Measurements from ENCODE around the gene ARG2. TPM values are rescaled to one million over a fixed set of nuclear protein-coding genes. Genes with fewer than 3 reads are reported as not detected.
A peak's percentile ranks its signal among the peaks of the same experiment; 100 is the strongest.

The ARG2 gene
- total RNA-seq, 1 experiment from 2014 or later = 8.6 TPM

DNA sequence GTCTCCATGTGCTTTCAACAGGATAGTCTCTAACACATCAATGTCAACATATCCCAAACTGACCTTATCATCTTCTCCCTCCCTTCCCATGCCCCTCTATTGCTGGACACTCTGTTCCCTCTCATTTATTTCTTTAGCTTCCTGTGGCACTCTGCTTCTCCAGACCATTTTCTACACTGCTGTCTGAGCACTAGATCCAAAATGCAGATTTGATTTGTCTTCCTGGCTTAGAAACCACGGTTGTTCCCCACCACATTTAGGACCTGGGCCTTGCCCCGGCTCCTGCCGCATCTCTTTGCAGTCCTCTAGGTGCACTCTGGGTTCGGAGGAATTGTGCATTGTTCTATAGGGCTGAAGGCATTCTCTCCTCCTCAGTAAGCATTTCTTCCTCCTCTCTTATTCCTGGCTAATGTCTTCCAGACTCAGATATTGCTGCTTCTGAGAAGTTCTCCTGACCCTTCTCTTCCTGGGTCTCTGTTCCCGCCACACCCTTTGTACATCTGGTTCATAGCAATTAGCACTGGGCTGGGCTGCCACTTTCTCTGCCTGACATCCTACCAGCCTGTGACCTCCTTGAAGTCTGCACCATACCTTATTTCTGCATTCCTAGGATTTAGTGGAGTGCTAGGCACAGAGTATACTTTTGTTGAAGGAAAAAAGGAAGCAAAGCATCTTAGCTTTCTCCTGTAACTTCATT is 13.9 kb downstream of the ARG2 start:
- no peaks in the 10 kb centered on the region for H3K36me3 ChIP-seq (ENCODE audit: low read depth)
- no peak overlapping the region for H3K4me3 ChIP-seq
- H3K27ac ChIP-seq = no peak overlapping the region
- intact Hi-C loops (cut with micrococcal nuclease; ENCODE audit: unreplicated experiment) = no loop called here
- no peak overlapping the region for H2AFZ ChIP-seq
- H3F3A ChIP-seq (ENCODE audit: insufficient read depth, low read depth) = peaks cover 10% of the 10 kb centered on the region; the same call in 1 of the 2 replicates
- CTCF ChIA-PET = no interaction called here
- no peaks in the 10 kb centered on the region for H3K9me3 ChIP-seq (ENCODE audit: insufficient read depth, low read depth)
- DNase-seq = no peak
- no peaks in the 10 kb centered on the region for H3K9me2 ChIP-seq (ENCODE audit: insufficient read depth)
- no peaks in the 10 kb centered on the region for H4K20me1 ChIP-seq (ENCODE audit: insufficient read depth)
- H3K4me1 ChIP-seq (replicated peaks; ENCODE audit: insufficient read depth) = peaks cover 13% of the 10 kb centered on the region
- no peaks in the 10 kb centered on the region for H3K79me2 ChIP-seq (ENCODE audit: low read depth)
- TF ChIP-seq, protein P1, sequence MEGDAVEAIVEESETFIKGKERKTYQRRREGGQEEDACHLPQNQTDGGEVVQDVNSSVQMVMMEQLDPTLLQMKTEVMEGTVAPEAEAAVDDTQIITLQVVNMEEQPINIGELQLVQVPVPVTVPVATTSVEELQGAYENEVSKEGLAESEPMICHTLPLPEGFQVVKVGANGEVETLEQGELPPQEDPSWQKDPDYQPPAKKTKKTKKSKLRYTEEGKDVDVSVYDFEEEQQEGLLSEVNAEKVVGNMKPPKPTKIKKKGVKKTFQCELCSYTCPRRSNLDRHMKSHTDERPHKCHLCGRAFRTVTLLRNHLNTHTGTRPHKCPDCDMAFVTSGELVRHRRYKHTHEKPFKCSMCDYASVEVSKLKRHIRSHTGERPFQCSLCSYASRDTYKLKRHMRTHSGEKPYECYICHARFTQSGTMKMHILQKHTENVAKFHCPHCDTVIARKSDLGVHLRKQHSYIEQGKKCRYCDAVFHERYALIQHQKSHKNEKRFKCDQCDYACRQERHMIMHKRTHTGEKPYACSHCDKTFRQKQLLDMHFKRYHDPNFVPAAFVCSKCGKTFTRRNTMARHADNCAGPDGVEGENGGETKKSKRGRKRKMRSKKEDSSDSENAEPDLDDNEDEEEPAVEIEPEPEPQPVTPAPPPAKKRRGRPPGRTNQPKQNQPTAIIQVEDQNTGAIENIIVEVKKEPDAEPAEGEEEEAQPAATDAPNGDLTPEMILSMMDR (conservative IDR thresholded peaks at IDR 0.05) = no peak
- no peak for TF ChIP-seq EZH2 (IDR thresholded peaks at IDR 0.05; ENCODE audit: low read depth)
- no TSS peak for BruUV-seq (replicated peaks)
- no peak overlapping the region for H3K4me2 ChIP-seq
- POLR2A ChIA-PET (ENCODE audit: unreplicated experiment) = no interaction called here
- H3K27me3 ChIP-seq (ENCODE audit: insufficient read depth, low read depth) = no peaks in the 10 kb centered on the region

DNA sequence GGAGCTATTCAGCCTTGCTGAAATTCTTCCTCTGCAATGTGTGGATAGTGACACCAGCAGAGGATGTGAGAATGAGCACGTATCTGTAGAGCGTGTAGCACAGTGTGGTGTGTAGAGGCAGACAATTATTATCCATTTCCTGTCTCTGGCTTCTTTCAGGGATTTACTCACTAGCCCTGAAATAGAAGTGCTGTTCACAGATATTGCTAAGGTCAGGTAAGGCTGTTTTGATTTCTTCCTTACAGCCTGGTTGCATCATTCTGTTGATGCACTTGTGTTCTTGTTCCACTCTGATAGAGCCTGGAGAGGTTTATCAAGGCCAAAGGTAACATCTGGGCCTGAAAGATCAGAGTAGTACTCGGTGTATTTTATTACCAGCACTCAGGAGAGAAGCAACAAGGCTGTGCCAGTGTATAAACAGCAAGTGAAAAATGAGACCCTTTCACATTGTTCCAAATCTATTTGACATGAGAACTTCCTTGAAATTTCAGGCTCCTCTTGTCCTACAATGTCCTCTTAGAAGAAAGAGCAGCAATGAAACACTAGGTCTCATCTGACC is 16.7 kb downstream of the ARG2 start:
- Histone ChIP-seq H3K9me3 (ENCODE audit: insufficient read depth, low read depth) (no peaks in the 10 kb centered on the region), H3K4me1 (replicated peaks; ENCODE audit: insufficient read depth) (peaks cover 13% of the 10 kb centered on the region), H3K4me3 (no peak overlapping the region), H2AFZ (peak overlapping the region; percentile 69), H3K4me2 (peak overlapping the region; percentile 40), H3K9me2 (ENCODE audit: insufficient read depth) (no peaks in the 10 kb centered on the region), H3K79me2 (ENCODE audit: low read depth) (no peaks in the 10 kb centered on the region), H3K27ac (peak overlapping the region; percentile 67), H3K36me3 (ENCODE audit: low read depth) (no peaks in the 10 kb centered on the region), H3F3A (ENCODE audit: insufficient read depth, low read depth) (peaks cover 10% of the 10 kb centered on the region; the same call in 1 of the 2 replicates), H3K27me3 (ENCODE audit: insufficient read depth, low read depth) (no peaks in the 10 kb centered on the region), H4K20me1 (ENCODE audit: insufficient read depth) (no peaks in the 10 kb centered on the region)
- CTCF ChIA-PET = no interaction called here
- POLR2A ChIA-PET (ENCODE audit: unreplicated experiment) = interaction anchor here (0.7 kb wide), 1 partner anchor 56 kb away, joined by 10 read pairs; no protein-coding TSS in a partner anchor
- intact Hi-C loops (cut with micrococcal nuclease; ENCODE audit: unreplicated experiment) = no loop called here
- DNase-seq = no peak
- no TSS peak for BruUV-seq (replicated peaks)
- TF ChIP-seq EZH2 (IDR thresholded peaks at IDR 0.05; ENCODE audit: low read depth) = no peak
- TF ChIP-seq, protein P1 (conservative IDR thresholded peaks at IDR 0.05) = no peak

- intact Hi-C loops (cut with micrococcal nuclease; ENCODE audit: unreplicated experiment) = no loop called here
- no peaks in the 10 kb centered on the region for H4K20me1 ChIP-seq (ENCODE audit: insufficient read depth)
- no peaks in the 10 kb centered on the region for H3K36me3 ChIP-seq (ENCODE audit: low read depth)
- no peaks in the 10 kb centered on the region for H3K79me2 ChIP-seq (ENCODE audit: low read depth)
- H3K9me3 ChIP-seq (ENCODE audit: insufficient read depth, low read depth) = no peaks in the 10 kb centered on the region
- no peak for DNase-seq
- no peak overlapping the region for H3K4me2 ChIP-seq
- H2AFZ ChIP-seq = no peak overlapping the region
- no TSS peak for BruUV-seq (replicated peaks)
- POLR2A ChIA-PET (ENCODE audit: unreplicated experiment) = no interaction called here
- H3K27me3 ChIP-seq (ENCODE audit: insufficient read depth, low read depth) = no peaks in the 10 kb centered on the region
- H3K4me3 ChIP-seq = no peak overlapping the region
- TF ChIP-seq, protein P1 (conservative IDR thresholded peaks at IDR 0.05) = no peak
- TF ChIP-seq EZH2 (IDR thresholded peaks at IDR 0.05; ENCODE audit: low read depth) = no peak
- peaks cover 16% of the 10 kb centered on the region; the same call in 1 of the 2 replicates for H3F3A ChIP-seq (ENCODE audit: insufficient read depth, low read depth)
- H3K9me2 ChIP-seq (ENCODE audit: insufficient read depth) = no peaks in the 10 kb centered on the region
- no peak overlapping the region for H3K27ac ChIP-seq
- peaks cover 19% of the 10 kb centered on the region for H3K4me1 ChIP-seq (replicated peaks; ENCODE audit: insufficient read depth)
- CTCF ChIA-PET = no interaction called here
These were observed 18.9 kb downstream of the ARG2 start for GRCh38 chr14:67638642-67639041.
